MCF 10A (cell line): ENCODE data around the gene STK17A. TPM values are rescaled to one million over a fixed set of nuclear protein-coding genes. Genes with fewer than 3 reads are reported as not detected.
"Not testable (repeated sequence)": the region's sequence is repeated elsewhere in the genome, so short reads cannot be mapped to it uniquely, and the experiment has no call there.

ENCODE experiments used
- BruUV-seq: library from RNA; stranded (reverse); fragments of 400-500 nt; replicated peaks from 2 replicates; lab custom pipeline; 2021; lab: Mats Ljungman, UMichigan
- CTCF ChIA-PET: fragments of 300-600 bp; sonication (Branson Sonifier 250); formaldehyde crosslinking; extraction: SDS; loops from one replicate; lab custom pipeline; 2021; ENCODE audit warnings: antibody characterized with exemption, inconsistent platforms; lab: Yijun Ruan, JAX
- POLR2A ChIA-PET: fragments of 300-600, 350-650 bp; sonication (Branson Sonifier 250); formaldehyde crosslinking; extraction: SDS; loops from one replicate; lab custom pipeline; 2020; ENCODE audit warnings: antibody characterized with exemption, inconsistent platforms; lab: Yijun Ruan, JAX
- DNase-seq: peaks from one replicate; pipeline ENCODE4 v3.0.0-alpha.2; 2018; ENCODE audit not compliant: unreplicated experiment
- H3K27ac Mint-ChIP-seq: one replicate; pipeline ENCODE4 v1.8.0; 2022; ENCODE audit warnings: mild to moderate bottlenecking, low read depth, mixed read lengths; ENCODE audit not compliant: unreplicated experiment
- H3K27me3 Mint-ChIP-seq: one replicate; pipeline ENCODE4 v1.8.0; 2022; ENCODE audit warnings: mixed read lengths; ENCODE audit not compliant: insufficient read depth, unreplicated experiment
- H3K36me3 Mint-ChIP-seq: one replicate; pipeline ENCODE4 v1.8.0; 2022; ENCODE audit warnings: mild to moderate bottlenecking, moderate library complexity, mixed read lengths; ENCODE audit not compliant: insufficient read depth, unreplicated experiment
- H3K4me1 Mint-ChIP-seq: one replicate; pipeline ENCODE4 v1.8.0; 2022; ENCODE audit warnings: mixed read lengths; ENCODE audit not compliant: insufficient read depth, unreplicated experiment
- H3K4me3 Mint-ChIP-seq: one replicate; pipeline ENCODE4 v1.8.0; 2022; ENCODE audit warnings: mild to moderate bottlenecking, moderate library complexity, mixed read lengths; ENCODE audit not compliant: unreplicated experiment
- H3K9me3 Mint-ChIP-seq: one replicate; pipeline ENCODE4 v1.8.0; 2022; ENCODE audit warnings: mixed read lengths; ENCODE audit not compliant: unreplicated experiment
- intact Hi-C: fragments of 100-400 bp; cut with micrococcal nuclease; formaldehyde crosslinking; loops from 2 replicates; pipeline ENCODE4 v1.14.1; 2022
- total RNA-seq: library from RNA; stranded (reverse); gene quantifications from 2 replicates; pipeline ENCODE4 v1.2.3, GENCODE V29; 2022
- TF ChIP-seq, protein P1 (sequence below): fragments of 200-600 bp; IDR thresholded peaks from one replicate; pipeline ENCODE4 v1.8.0; 2022; ENCODE audit warnings: antibody characterized with exemption, mild to moderate bottlenecking; ENCODE audit not compliant: unreplicated experiment

STK17A gene
- total RNA-seq, 1 experiment from 2014 or later, result 51.6 TPM

DNA sequence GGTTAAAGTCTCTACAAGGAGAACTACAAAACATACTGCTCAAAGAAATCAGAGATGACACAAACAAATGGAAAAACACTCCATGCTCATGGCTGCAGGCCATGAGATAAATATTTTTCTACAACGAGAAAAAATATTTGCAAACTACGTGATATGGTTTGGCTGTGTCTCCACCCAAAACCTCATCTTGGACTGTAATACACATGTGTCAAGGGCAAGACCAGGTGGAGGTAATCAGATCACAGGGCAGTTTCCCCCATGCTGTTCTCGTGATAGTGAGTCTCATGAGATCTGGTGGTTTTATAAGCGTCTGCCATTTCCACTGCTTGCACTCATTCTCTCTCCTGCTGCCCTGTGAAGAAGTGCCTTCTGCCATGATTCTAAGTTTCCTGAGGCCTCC lies 88.6 kb downstream of the STK17A start:
- CTCF ChIA-PET, result no interaction called here

DNA sequence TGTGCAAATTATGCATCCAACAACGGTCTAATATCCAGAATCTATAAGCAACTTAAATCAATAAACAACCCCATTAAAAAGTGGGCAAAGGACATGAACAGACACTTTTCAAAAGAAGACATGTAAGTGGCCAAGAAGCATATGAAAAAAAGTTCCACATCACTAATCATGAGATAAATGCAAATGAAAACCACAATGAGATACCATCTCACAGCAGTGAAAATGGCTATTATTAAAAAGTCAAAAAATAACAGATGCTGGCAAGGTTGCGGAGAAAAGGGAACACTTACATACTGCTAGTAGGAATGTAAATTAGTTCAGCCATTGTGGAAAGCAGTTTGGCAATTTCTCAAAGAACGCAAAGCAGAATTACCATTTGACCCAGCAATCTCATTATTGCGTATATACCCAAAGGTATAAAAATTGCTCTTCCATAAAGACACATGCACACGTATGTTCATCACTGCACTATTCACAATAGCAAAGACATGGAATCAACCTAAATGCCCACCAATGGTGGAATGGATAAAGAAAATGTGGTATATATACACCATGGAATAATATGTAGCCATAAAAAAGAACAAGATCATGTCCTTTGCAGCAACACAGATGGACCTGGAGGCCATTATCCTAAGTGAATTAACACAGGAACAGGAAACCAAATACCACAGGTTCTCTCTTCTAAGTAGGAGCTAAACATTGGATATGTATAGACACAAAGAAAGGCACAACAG lies 90.5 kb downstream of the STK17A start:
- H3K27me3 Mint-ChIP-seq, BruUV-seq, intact Hi-C loops, H3K4me3 Mint-ChIP-seq, H3K36me3 Mint-ChIP-seq, H3K9me3 Mint-ChIP-seq, DNase-seq: not testable (repeated sequence)
- POLR2A ChIA-PET, result interaction anchor here (0.6 to 2.7 kb wide), 8 partner anchors 22 to 106 kb away, joined by 3 to 9 read pairs (median 4); partner anchors contain the start of gene STK17A
- H3K27ac Mint-ChIP-seq, result peak overlapping the region; percentile 89
- CTCF ChIA-PET, result interaction anchor here (0.6 to 1.3 kb wide), 3 partner anchors 27 to 91 kb away, joined by 4 to 8 read pairs (median 8); partner anchors contain the start of gene STK17A
- H3K4me1 Mint-ChIP-seq, result peaks cover 18% of the 10 kb centered on the region

More for the DNA sequence above, 88.6 kb downstream of the STK17A start:
- no peaks in the 10 kb centered on the region for H3K27me3 Mint-ChIP-seq
- H3K36me3 Mint-ChIP-seq, result peaks cover 7% of the 10 kb centered on the region
- intact Hi-C loops, result no loop called here
- POLR2A ChIA-PET, result interaction anchor here (0.7 to 1.0 kb wide), 2 partner anchors 11 to 15 kb away, joined by 3 to 4 read pairs; no protein-coding TSS in a partner anchor
- no peak overlapping the region for H3K27ac Mint-ChIP-seq
- DNase-seq, result no peak
- peaks cover 18% of the 10 kb centered on the region for H3K4me1 Mint-ChIP-seq
- peaks cover 6% of the 10 kb centered on the region for H3K9me3 Mint-ChIP-seq
- no TSS peak for BruUV-seq
- H3K4me3 Mint-ChIP-seq, result no peak overlapping the region
- TF ChIP-seq, protein P1, sequence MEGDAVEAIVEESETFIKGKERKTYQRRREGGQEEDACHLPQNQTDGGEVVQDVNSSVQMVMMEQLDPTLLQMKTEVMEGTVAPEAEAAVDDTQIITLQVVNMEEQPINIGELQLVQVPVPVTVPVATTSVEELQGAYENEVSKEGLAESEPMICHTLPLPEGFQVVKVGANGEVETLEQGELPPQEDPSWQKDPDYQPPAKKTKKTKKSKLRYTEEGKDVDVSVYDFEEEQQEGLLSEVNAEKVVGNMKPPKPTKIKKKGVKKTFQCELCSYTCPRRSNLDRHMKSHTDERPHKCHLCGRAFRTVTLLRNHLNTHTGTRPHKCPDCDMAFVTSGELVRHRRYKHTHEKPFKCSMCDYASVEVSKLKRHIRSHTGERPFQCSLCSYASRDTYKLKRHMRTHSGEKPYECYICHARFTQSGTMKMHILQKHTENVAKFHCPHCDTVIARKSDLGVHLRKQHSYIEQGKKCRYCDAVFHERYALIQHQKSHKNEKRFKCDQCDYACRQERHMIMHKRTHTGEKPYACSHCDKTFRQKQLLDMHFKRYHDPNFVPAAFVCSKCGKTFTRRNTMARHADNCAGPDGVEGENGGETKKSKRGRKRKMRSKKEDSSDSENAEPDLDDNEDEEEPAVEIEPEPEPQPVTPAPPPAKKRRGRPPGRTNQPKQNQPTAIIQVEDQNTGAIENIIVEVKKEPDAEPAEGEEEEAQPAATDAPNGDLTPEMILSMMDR, result no peak

DNA sequence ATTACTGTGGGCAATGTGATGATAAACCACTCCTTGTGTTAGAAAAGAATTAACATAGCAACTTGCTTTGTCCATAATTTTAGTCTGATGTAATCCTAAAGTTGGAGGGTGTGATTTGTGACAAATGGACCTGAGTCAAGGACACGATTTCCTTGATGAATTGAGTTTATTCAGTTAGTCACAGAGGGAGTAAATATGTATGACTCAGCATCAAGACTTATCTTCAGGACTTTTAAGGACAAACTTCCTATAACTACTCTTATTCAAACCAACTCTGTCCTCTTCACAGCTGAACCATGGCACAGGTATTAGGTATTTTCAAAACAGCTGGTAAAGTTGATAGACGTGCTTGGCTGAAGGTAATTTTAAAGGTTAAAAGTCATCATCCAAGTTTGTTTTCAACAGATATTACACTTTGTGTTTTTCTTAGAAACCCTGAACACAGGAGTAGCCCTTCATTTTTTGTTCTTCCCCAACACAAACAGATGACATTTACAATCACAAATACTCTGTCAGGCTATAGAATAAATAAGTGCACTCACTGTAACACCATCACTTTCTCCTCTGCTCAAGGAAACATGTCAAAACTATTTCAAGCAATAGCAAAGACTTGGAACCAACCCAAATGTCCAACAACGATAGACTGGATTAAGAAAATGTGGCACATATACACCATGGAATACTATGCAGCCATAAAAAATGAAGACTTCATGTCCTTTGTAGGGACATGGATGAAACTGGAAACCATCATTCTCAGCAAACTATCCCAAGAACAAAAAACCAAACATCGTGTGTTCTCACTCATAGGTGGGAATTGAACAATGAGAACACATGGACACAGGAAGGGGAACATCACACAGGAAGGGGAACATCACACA lies 91.9 kb downstream of the STK17A start:
- CTCF ChIA-PET, result interaction anchor here (0.7 to 1.3 kb wide), 2 partner anchors 12 to 92 kb away, joined by 3 to 8 read pairs; partner anchors contain the start of gene STK17A

More for the DNA sequence above, 91.9 kb downstream of the STK17A start:
- no peak overlapping the region for H3K4me3 Mint-ChIP-seq
- TF ChIP-seq, protein P1, result no peak
- H3K9me3 Mint-ChIP-seq, result peaks cover 6% of the 10 kb centered on the region
- peaks cover 12% of the 10 kb centered on the region for H3K4me1 Mint-ChIP-seq
- intact Hi-C loops, result no loop called here
- POLR2A ChIA-PET, result interaction anchor here (0.7 to 2.7 kb wide), 10 partner anchors 23 to 198 kb away, joined by 3 to 9 read pairs (median 4); partner anchors contain the start of gene STK17A
- peak; percentile 79 for DNase-seq
- BruUV-seq, result TSS peak; percentile 57
- peaks cover 7% of the 10 kb centered on the region for H3K36me3 Mint-ChIP-seq
- H3K27ac Mint-ChIP-seq, result peak overlapping the region; percentile 89
- no peaks in the 10 kb centered on the region for H3K27me3 Mint-ChIP-seq

Other genes with a start within 250 kb of the STK17A start
- gene COA1, start 146.4 kb downstream of the STK17A start, total RNA-seq, result 65.5 and 68.5 TPM in 2 replicates
- 41.2 and 46.0 TPM in 2 replicates for gene BLVRA, start 175.6 kb downstream of the STK17A start, total RNA-seq